ENCODE results near the gene SHISA9. TPM values are rescaled to one million over a fixed set of nuclear protein-coding genes. Genes with fewer than 3 reads are reported as not detected.

SHISA9 gene
- total and polyA plus RNA-seq, 2 of the 4 experiments (the other 2 are of a cell fraction): under 0.01 TPM; not detected in 1

GRCh38 chr16:12876778-12877177, 24.6 kb upstream of the SHISA9 start:
- no peak overlapping the region for H4K91ac ChIP-seq (ENCODE audit: insufficient read depth, low read depth, low read length)
- H4K20me1 ChIP-seq (ENCODE audit: insufficient read depth, low read length): no peaks in the 10 kb centered on the region
- peaks cover 5% of the 10 kb centered on the region; the same call in 1 of the 2 replicates for H3K9me3 ChIP-seq (ENCODE audit: control insufficient read depth, insufficient read depth, low read length)
- H2BK120ac ChIP-seq (ENCODE audit: low read depth, low read length): no peak overlapping the region
- H3K4me3 ChIP-seq (ENCODE audit: insufficient read depth, low read depth, low read length): no peak overlapping the region
- H4K5ac ChIP-seq (ENCODE audit: low read depth, low read length): no peak overlapping the region
- POLR2A ChIA-PET (ENCODE audit: unreplicated experiment): no interaction called here
- no peaks in the 10 kb centered on the region for H3K4me1 ChIP-seq (ENCODE audit: control insufficient read depth, insufficient read depth, low read length)
- no peak overlapping the region for H2AFZ ChIP-seq (replicated peaks; ENCODE audit: low read length, poor library complexity)
- no peak overlapping the region for H3K23ac ChIP-seq (ENCODE audit: low read depth, low read length)
- H3K4ac ChIP-seq (ENCODE audit: low read depth, low read length): no peak overlapping the region
- no peaks in the 10 kb centered on the region for H3K36me3 ChIP-seq (ENCODE audit: control insufficient read depth, insufficient read depth, low read length)
- dilution Hi-C loops (cut with HindIII; ENCODE audit: low sequenced_read_pairs, unreplicated experiment): no loop called here
- H2AK9ac ChIP-seq (replicated peaks; ENCODE audit: low read depth, low read length, poor library complexity): no peak overlapping the region
- H3K18ac ChIP-seq (ENCODE audit: low read depth, low read length): no peak overlapping the region
- H4K8ac ChIP-seq (ENCODE audit: low read depth in 2 of 2, low read length in 2 of 2): no peak overlapping the region
- in situ Hi-C loops (cut with MboI; ENCODE audit: low sequenced_read_pairs): no loop called here
- no peak overlapping the region for H2BK5ac ChIP-seq (ENCODE audit: low read depth, low read length, poor library complexity, severe bottlenecking)
- H3K79me1 ChIP-seq (ENCODE audit: low read depth in 1 of 2, low read length in 2 of 2): no peaks in the 10 kb centered on the region
- H2BK20ac ChIP-seq (ENCODE audit: low read depth, low read length): no peak overlapping the region
- intact Hi-C loops (cut with micrococcal nuclease): no loop called here
- no CpG with 5 or more reads among the region's 5 CpGs for WGBS, 2 experiments (ENCODE audit: extremely low coverage in 2 of 2, insufficient read length in 1 of 2)
- H2AK5ac ChIP-seq (ENCODE audit: low read depth, low read length): no peak overlapping the region
- TF ChIP-seq POLR2A (IDR thresholded peaks at IDR 0.05; ENCODE audit: low read depth, low read length) (no peak), NFE2L2 (IDR thresholded peaks at IDR 0.05; ENCODE audit: low read depth, low read length) (no peak)
- no peak overlapping the region for H3K4me2 ChIP-seq (ENCODE audit: low read depth, low read length)
- CTCF ChIA-PET: no interaction called here
- no peak for ATAC-seq (ENCODE audit: low read depth)
- H2BK15ac ChIP-seq (ENCODE audit: low read depth, low read length): no peak overlapping the region
- no peak overlapping the region for H3K27ac ChIP-seq (ENCODE audit: insufficient read depth, low read length)
- no peaks in the 10 kb centered on the region for H3K27me3 ChIP-seq (ENCODE audit: control insufficient read depth, insufficient read depth, low read length)
- no peak overlapping the region for H3K56ac ChIP-seq (ENCODE audit: extremely low read depth, insufficient read depth, low read length)
- DNase-seq: no peak
- no TSS peak for BruUV-seq (replicated peaks)
- H3K9me1 ChIP-seq (ENCODE audit: insufficient read depth, low read length): no peaks in the 10 kb centered on the region
- no peak overlapping the region for H3K14ac ChIP-seq (replicated peaks; ENCODE audit: low read depth, low read length)
- no peak overlapping the region for H3K9ac ChIP-seq (ENCODE audit: low read depth, low read length)
